DMS 273 treated with DMSO at 0.1 percent for 48 hours (cell line): ENCODE results near the gene SLC12A8.
A peak's percentile ranks its signal among the peaks of the same experiment; 100 is the strongest.

Source experiments
- DNase-seq: peaks from one replicate; lab custom pipeline; 2025; lab: John Stamatoyannopoulos, UW

The SLC12A8 gene

DNA sequence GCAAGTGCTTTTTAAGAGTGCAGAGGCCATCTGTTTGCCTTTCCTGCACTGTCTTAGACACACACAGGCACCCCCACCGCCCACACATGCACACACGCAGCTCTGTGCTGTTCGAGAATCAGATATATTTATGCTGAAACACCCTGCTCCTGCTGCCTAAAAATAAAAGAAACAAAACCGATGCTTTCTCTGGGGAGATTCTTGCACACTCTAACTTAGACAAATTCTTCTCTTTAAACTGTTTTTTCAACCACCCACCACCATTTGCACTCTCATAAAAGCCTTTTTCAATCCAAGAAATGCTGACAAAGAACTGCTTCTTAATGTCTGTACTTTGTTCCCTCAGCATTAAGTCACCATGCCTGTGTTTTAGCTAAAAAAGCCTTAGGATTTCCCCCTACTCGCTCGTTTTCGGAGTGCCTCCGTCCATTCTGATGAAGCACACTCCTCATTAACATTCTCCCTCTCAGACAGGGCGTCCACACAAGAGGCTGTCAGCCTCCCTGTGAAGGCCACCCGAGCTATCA, 26.2 kb downstream of the SLC12A8 start:
- peak; percentile 84 for DNase-seq

DNA sequence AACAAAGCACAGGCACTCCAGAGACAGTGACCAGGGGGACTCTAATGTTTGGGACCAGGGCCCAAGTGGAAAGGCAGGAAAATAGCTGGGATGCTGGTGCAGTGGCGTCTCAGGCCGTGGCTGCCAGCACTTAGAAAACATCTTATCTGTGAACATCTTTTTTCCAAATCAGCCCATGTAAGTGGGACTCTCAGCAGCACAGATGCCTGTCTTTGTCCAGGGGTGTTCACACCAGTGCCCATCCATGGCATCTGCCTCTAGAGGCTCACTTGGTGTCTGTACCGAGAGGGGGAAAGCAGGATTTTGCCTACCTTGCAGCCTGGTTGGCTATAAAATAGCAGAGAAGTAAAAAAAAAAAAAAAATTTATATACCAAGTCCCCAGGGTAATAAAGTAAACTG, 26.7 kb downstream of the SLC12A8 start:
- DNase-seq, result no peak

DNA sequence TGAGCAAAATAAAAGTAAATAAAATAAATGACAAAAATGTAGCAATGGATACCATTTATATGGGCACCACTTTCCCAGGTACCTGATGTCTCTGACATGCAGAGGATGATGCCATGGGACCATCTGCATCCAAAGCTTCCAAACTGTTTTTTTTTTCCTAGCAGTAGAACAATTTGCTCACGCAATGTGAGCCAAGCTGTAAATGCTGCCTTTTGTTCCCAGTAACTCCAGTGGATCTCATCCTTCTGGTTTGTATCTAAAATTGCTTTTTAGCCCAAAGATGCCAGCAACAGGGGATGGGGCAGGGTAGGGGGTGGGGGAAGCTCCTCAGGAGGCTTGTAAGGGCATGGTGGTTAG, 32.7 kb downstream of the SLC12A8 start:
- DNase-seq, result no peak

DNA sequence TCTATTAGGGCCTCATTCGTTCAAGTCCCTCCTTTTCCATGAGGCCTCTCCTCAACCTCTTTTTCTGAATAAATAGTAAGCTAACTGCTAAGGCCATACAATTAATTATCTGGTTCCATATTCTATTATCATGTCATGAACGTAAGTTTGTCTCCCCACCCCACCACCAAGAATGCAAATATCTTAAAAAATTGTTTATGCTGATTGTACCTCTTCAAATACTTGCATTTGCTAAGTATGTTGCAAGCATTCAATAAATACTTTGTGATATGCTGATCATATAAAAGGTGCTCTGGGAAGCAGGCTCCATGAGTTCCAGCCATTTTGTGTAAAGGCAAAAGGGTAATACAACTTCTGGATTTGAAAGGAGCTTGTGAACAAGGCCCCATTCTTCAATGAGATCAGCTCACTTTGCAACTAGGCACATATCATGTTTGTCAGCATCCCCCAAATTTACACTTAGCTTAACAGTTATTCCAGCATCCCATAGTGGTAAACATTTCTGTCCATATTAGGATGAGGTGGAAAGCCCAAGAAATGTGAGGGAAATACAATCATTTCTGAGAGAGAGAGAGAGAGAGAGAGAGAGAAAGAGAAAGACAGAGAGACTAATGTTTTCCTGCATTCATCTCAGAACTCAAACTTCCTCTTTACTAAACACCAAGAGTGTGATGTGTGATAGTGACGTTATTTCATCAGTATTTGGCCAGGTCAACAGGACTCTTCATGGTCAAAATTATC, 33.2 kb downstream of the SLC12A8 start:
- no peak for DNase-seq

DNA sequence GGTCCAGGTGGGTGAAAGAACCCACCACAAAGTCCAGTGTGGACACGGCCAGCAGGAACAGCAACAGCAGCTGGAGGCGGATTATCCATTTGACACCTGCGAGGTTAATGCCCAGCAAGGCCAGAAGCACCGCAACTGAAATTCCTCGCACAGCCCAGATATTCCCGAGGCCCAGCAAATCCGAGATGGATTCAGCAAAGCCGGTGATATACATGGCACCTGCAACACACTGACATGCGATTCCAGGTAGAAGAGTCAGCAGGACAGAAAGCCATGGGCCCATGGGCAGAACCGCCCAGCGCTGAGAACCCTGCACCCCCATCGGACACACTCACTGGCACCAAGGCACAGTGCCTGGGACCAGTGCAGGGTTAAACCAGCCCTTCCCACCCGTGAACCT, 34.8 kb downstream of the SLC12A8 start:
- no peak for DNase-seq

DNA sequence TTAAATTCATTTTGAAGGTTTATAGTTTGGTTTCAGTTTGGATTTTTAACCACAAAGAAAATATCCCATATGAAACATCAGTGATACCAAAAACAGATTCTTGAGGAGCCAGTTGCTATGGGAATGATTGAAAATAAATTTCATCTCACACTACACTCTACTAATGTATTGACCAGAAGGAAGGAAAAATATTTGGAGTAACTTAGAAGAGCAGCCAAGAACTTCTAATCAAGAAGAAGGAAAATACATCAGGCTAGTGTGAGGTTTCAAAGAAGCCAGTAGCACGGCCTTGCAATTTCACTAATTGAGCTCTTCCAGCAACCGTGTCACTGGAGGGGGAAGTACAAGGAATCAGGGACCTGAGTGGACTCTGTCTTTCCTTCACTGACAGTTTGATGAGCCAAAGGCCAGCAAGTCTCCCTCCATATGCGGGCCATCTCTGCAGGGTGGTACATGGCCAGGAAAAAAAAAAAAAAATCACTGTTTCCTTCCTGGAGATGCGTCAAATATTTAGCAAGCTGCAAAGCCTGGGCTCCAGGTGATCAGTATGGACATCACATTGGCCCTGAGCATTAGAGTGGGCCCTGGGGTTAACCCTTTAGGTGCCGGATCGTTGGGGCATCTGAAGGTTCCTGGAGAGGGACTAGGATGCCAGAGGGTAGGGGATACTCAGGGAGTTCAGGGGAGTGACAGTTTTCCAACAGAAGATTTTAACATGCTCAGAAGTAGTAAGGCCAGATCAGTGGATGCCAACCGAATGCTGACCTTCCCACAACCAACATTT, 37.1 kb downstream of the SLC12A8 start:
- no peak for DNase-seq

DNA sequence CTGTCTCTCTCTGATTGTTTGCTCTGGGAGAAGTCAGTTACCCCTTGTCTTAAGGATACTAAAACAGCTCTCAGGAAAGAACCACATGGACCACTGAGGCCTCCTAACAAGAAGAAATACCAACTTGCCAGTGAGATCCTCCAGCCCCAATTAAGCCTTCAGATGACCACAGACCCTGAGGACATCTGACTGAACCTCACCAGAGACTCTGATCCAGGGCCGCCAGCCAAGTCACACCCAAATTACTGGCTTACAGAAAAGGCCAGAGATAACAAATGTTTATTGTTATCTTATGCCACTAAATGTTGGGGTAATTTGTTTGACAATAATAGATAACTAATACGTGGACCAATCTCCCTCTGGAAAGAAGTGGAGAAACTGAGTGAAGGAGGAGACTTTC, 40.2 kb downstream of the SLC12A8 start:
- DNase-seq, result no peak

DNA sequence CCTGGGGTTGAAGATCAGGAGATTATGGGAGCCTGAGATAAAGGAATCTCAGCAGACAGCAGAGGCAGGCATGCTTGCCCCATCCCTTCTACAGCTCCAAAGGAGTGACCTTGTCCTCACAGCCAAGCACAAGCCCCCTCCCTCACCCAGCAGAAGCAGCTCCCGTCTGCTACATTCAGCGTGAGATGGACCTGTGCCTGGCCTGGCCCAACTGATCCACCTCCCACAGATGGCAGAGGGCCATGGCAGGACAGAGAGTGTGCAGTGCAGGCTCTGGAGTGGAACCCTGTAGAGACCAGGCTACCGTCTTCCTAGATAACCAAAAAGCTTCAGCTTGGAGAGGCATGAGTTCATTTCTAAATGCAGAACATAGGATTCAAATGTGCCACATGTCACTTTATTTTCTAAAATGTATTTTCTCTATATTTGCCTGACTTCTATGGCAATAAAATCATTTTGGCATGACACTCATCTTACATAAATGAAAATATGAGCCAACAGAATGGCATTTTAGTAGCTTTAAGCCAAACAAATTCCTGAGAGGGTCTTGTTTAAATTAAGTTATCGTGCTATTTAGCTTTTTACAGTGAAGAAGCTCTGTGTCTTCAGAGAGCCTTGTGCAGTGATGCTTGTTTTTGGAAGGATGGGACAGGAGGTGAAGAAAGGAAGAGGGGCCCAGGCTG, 43.7 kb downstream of the SLC12A8 start:
- DNase-seq, result no peak

DNA sequence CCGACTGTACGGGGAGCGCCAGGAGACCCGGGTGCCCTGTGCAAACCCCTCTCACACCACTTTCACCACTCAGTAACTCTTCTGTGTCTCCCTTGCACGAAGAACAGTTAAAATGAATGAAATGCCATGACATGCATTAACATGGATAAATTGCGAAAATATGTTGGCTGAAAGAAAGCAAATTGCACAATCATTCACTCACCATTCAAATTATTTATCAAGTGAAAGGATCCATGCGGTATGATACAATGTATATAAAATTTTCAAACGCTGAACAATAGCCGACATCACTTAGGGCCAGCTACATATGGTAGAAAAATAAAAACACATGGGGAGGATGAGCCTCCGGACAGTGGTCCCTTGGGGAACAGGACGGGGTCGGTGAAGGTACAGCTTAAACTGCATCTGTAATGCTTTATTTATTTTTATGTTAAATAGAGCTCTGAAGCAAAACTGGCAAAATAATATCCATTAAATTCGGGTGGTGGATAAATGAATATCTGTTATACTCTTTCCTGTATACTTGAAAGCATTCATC, 45.9 kb downstream of the SLC12A8 start:
- DNase-seq, result no peak

DNA sequence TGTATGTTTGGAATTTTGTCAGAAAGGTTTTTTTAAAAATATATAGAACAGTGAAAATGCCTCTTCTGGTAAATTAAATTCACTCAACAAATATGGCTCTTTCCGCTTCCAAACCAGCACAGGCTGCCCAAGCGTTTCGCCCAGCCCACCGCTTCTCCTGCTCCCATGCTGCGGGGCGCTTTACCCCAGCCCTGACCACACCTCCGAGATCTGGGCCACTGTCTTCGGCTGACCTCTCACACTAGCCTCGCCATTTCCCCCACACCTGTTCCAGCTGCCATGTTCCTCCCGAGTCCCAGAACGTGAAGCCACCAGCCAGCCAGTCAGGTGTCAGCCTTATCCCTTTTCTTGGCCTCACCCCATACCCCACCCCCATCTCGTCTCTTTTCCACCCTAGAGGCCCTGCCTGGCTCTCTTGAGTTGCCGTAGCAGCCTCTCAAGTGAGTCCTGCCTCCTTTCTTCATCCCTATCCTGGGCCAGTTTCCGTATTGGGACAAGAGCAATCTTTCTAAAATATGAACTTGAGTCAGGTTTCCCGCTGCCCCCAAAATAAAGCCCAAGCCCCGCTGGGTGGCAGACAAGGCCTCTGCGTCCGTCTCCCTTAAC, 46.5 kb downstream of the SLC12A8 start:
- no peak for DNase-seq

DNA sequence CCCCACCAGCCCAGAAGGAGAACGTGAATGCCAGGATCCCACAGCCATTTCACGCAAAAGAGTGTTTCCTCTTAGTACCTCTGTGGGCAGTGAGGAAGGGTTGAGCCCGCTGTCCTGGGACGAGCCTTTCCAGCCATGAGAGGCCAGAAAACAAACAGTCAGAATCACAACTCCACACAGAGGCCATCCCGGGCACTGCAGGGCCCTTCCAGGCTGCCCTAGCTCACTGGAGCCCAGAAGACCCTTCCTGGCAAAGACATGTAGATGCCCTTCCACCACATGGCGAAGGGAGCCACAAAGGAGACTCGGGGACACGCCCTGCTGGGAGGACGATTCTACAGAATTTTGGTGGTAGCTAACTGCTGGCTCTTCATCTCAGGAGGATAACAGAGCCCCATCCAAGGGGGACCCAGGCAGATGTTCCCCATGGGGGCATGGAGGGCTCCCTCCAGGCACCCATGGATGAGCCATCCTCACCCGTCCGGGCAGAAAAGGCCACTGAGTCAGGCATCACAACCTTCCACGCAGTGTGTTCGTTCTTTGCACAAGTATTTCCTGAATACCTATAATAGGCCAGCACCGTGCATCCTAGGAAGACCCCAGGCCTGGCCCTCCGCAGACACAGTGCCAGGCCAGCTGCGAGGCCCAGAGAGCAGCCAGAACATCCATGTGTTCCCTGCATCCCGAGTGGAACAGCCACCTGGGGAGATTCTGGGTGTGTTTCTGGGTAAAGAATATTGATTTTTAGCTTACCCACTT, 47.2 kb downstream of the SLC12A8 start:
- DNase-seq, result no peak

DNA sequence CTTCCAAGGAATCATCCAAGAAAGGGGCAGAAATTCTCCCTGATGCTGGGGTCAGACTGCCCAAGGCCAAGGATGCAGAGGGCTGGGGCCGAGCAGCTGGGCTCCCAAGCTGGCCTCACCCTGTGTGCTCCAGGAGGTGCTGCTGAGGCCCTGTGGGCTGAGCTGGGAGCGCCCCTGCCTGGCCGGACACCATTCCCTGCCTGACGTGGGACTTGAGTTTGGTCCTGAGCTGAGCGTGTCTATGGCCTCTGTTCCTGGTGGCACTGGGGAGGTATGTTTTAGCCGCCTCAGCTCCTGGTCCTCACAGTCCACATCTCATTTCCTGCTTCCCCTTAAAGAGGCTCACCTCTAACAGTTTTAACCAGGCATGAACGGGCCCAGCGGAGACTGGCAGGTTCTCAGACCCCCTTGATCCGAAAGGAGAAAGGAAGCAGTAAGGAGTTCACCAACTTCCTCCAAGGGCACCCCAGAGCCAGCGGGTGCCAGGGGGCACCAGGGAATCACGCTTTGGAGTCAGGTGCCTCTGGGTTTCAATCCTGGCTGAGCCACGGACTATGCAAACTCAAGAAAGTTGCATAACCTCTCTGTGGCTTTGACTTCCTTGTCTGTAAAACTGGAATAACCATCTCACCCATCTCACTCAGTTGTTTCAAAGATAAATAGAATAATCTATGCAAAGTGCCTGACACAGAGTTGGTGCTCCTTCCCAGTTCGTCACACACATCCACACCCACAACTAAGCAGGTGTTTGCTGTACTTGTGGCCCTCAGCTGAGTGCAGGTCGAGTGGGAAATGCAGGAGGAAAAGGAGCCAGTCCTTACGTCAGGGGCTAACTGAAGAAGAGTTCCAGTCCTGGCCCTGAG, 48.6 kb downstream of the SLC12A8 start:
- no peak for DNase-seq

DNA sequence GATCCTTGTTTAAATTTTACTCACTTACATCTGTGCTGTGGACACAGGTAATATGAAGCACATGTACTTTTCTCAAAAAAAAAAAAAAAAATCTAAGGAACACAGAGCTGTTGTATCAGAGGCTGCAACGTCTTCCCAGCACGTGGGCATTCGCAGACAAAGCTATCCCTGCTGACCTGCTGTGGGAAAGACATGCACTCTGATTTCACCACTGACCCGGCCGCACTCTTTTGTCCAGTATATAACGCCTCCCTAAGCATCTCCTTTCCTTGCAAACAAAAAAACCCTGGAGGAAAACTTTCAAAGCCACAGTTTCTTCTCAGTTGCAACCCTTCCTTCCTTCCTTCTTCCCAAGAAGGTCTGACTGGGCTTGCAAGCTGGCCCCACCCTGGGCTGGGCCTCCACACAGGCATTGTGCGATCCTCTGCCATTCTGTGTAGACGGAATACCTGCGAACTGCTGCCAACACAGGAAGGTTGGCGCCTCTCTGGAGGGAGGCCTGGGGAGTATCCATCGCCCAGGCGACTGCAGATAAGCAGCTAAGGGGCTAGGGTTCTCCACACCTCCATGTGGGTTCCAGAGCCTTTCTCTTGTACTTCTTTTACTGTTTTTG, 50.8 kb downstream of the SLC12A8 start:
- DNase-seq, result no peak

DNA sequence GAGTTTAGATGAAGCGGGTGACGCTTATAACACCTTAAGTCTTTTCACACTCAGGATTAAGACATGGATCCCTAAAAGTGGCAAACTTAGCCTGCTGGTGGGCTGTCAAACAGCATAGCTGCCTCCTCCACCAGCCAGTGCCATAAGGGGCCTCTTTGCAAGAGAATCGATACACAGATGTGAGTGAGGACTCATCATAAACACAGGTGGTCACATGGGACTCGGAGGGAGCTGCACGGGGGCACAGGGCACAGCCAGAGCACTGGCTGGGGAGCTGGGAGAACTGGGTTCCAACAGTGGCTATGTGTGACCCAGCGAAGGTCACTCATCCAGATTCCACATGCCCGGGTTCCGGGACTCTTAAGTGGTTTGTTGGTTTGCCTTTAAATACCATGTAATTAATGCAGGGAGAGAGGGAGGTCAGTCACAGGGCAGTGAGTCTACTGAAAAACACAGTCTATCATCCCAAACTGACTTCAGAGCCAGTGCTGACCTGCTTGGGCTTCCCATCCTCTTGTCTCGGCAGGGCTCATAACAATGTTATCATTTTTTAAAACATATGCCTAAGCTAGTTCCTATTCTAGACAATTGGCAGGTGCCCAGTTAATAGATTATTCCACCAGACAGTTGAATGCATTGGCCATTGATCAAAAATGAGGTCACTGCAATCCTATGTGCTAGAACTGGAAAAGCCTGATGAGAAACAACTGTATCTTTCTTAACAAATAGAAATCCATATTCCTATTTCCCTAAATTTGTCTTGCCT, 51.8 kb downstream of the SLC12A8 start:
- DNase-seq, result no peak

DNA sequence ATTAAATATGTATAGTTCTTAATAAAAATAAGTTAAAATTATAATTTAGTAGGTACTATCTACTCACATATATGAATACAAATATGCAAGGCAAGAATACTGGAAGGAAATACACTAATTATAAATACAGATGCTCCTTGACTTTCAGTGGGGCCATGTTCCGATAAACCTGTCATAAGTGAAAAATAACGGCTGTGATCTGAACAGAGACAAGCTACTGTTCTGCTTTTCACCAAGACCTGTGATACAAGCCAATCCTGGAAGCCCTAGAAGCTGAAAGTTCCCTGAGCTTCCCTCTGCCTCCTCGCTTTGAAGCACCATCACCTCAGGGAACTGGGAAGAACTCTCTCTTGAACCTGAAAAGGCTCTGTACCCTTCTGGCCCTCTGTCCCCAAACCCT, 55.4 kb downstream of the SLC12A8 start:
- no peak for DNase-seq

DNA sequence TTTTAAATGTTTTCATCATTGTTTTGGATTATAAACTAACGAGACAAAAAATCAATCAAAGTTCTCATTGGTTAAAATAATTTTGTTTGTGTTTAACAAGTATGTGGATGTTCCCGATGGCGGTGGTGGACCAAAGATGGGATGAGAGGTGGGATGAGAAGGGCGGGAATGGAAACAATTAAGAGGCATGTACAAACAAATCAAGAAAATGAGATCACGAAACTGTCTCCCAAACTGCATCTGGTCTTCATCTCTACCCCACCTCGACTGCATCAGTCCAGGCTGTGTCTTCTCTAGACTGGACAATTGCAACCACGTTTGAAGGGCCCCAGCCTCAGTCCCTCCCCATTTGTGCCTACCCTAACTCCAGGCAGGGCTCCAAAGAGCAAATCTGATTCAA, 56.1 kb downstream of the SLC12A8 start:
- DNase-seq, result no peak

DNA sequence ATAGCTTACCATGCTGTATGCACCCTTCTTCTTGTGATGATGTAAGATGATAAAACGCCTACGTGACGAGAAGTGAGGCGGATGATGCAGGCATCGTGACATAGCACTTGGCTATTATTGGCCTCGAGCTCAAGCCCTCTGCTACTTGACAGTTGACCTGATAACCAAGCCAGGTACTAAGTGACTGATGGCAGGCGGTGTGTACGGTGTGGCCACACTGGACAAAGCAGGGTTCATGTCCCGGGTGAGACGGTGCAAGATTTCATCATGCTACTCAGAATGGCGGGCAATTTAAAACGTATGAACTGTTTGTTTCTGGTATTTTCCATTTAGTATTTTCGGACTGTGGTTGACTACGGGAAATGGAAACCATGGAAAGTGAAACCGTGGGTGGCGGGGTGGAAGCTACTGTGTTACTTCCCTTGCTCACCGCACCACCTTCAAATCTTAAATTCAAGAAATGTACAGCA, 57.7 kb downstream of the SLC12A8 start:
- no peak for DNase-seq

DNA sequence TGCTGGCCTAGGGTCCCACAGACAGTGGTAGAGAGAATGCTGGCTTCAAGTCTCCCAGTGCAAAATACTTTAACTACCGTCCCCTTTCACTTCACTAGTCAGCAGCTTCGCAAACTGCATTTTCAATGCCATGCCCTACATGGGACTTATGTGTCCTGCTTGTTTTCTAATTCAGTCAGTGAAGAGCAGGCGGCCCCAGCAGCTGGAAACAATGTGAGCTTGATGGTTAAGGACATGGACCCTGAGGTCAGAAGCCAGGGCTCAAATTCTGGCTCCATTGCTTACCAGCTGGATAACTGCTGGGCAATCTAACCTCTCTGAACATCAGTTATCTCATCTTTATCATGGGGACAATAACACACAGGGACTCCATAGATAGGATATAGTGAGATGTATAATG, 58.4 kb downstream of the SLC12A8 start:
- no peak for DNase-seq

DNA sequence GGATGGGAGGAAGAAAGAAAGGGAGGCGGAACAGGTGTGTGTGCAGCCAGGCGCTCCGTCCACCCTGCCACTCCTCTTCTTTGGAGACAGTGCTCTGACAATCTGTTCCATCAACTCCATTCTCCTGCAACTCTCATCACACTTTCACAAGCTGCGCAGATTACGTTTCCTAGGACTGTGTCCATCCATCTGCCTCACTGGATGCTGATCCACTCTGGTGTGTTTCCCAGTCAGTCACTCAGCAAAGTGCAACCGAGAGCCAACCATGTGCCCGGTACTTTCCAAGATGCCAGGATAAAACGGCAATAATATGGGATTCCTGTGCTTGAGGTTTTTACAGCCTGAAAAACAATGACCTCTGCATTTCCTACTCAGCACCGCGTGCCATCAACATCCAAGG, 59.6 kb downstream of the SLC12A8 start:
- no peak for DNase-seq
